Right atrium auricular region (tissue), 2 donors: Measurements from ENCODE around the gene ILF3. TPM values are rescaled to one million over a fixed set of nuclear protein-coding genes. Genes with fewer than 3 reads are reported as not detected.

Experiments used
- DNase-seq: peaks from one replicate; pipeline ENCODE4 v3.0.0-alpha.2; 2019; ENCODE audit warnings: low spot score
- H3K27ac ChIP-seq, 2 donors: fragments of 200-600 bp; sonication (generic); 1 replicate in 1 of 2; 2 replicates in 1 of 2; pipeline ENCODE4 v1.5.1; 2016 to 2019
- H3K27me3 ChIP-seq, 2 donors: fragments of 200-600 bp; sonication (generic); one replicate each; pipeline versions ENCODE4 v1.5.1 to v1.6.0; 2017 to 2019
- H3K36me3 ChIP-seq: fragments of 200-600 bp; sonication (generic); one replicate; pipeline ENCODE4 v1.5.1; 2016
- H3K4me1 ChIP-seq, 2 donors: fragments of 200-600 bp; sonication (generic); one replicate each; pipeline versions ENCODE4 v1.5.1 to v1.6.0; 2017 to 2019
- H3K4me3 ChIP-seq, 2 donors: fragments of 200-600 bp; sonication (generic); 1 replicate in 1 of 2; 2 replicates in 1 of 2; pipeline ENCODE4 v1.5.1; 2017 to 2019; ENCODE audit warnings: mild to moderate bottlenecking in 1 of 2, moderate library complexity in 1 of 2
- H3K9me3 ChIP-seq, 2 donors: fragments of 200-600 bp; sonication (generic); one replicate each; pipeline ENCODE4 v1.5.1; 2019
- CTCF ChIP-seq, 2 donors: fragments of 200-600 bp; sonication (generic); IDR thresholded peaks; one replicate each; pipeline ENCODE4 v1.5.1; 2019; ENCODE audit warnings: antibody characterized with exemption in 2 of 2
- total RNA-seq, 2 donors: library from RNA; depleted of rRNA; stranded (reverse); fragments of >200 nt; gene quantifications; one replicate each; pipeline ENCODE4 v1.1.0, GENCODE V29; 2016

The ILF3 gene
- total RNA-seq, 2 donors from 2014 or later: 59.2 to 75.1 TPM

GRCh38 chr19:10642473-10643171 lies 11.5 kb upstream of the ILF3 start:
- TF ChIP-seq CTCF (IDR thresholded peaks at IDR 0.05): no peak
- no peak overlapping the region for H3K4me3 ChIP-seq
- H3K27me3 ChIP-seq: no peaks in the 10 kb centered on the region
- H3K9me3 ChIP-seq: no peaks in the 10 kb centered on the region
- peaks cover 32% of the 10 kb centered on the region for H3K36me3 ChIP-seq
- H3K4me1 ChIP-seq: peaks cover 0 to 39% of the 10 kb centered on the region in 2 donors
- no peak for DNase-seq
- H3K27ac ChIP-seq: no peak overlapping the region

- H3K36me3 ChIP-seq: peaks cover 24% of the 10 kb centered on the region
- H3K27me3 ChIP-seq: no peaks in the 10 kb centered on the region
- TF ChIP-seq CTCF (IDR thresholded peaks at IDR 0.05): no peak
- H3K27ac ChIP-seq: peak overlapping the region in 1 of 2 donors; percentile 40
- peaks cover 0 to 39% of the 10 kb centered on the region in 2 donors for H3K4me1 ChIP-seq
- no peak for DNase-seq
- H3K9me3 ChIP-seq: no peaks in the 10 kb centered on the region
- no peak overlapping the region for H3K4me3 ChIP-seq
These were observed 10.8 kb upstream of the ILF3 start for GRCh38 chr19:10643172-10643967.

- peaks cover 24% of the 10 kb centered on the region for H3K36me3 ChIP-seq
- peaks cover 0 to 39% of the 10 kb centered on the region in 2 donors for H3K4me1 ChIP-seq
- H3K27me3 ChIP-seq: no peaks in the 10 kb centered on the region
- TF ChIP-seq CTCF (IDR thresholded peaks at IDR 0.05): no peak
- no peak overlapping the region for H3K4me3 ChIP-seq
- no peak for DNase-seq
- peak overlapping the region; percentile 40 to 46 for H3K27ac ChIP-seq
- no peaks in the 10 kb centered on the region for H3K9me3 ChIP-seq
These were observed 10.2 kb upstream of the ILF3 start for GRCh38 chr19:10643968-10644259.

GRCh38 chr19:10644260-10645007 lies 9.7 kb upstream of the ILF3 start:
- peaks cover 23% of the 10 kb centered on the region for H3K36me3 ChIP-seq

More at GRCh38 chr19:10644260-10645007, 9.7 kb upstream of the ILF3 start:
- Histone ChIP-seq H3K9me3 (no peaks in the 10 kb centered on the region), H3K27me3 (no peaks in the 10 kb centered on the region), H3K27ac (peak overlapping the region; percentile 40 to 46), H3K4me3 (no peak overlapping the region), H3K4me1 (peaks cover 0 to 39% of the 10 kb centered on the region in 2 donors)
- TF ChIP-seq CTCF (IDR thresholded peaks at IDR 0.05): peak; percentile 84 to 89
- DNase-seq: peak; percentile 85
